Mammary epithelial cell (primary cell): Measurements from ENCODE around the gene ZNF639.

Experiments used
- EZH2 ChIP-seq: IDR thresholded peaks from 2 replicates; pipeline ENCODE4 v1.6.1; 2012; ENCODE audit warnings: low read length, inconsistent platforms, borderline replicate concordance
- TF ChIP-seq, protein P1 (sequence below), 2 donors: IDR thresholded peaks in 1 of 2; conservative IDR thresholded peaks in 1 of 2; 2 replicates each; pipeline ENCODE4 v1.5.1; 2011 to 2012; ENCODE audit warnings: inconsistent platforms in 2 of 2, low read length in 2 of 2, mild to moderate bottlenecking in 2 of 2, control low read depth in 1 of 2, low read depth in 1 of 2; ENCODE audit not compliant: insufficient read depth in 1 of 2; ENCODE audit errors: extremely low read depth in 1 of 2

DNA sequence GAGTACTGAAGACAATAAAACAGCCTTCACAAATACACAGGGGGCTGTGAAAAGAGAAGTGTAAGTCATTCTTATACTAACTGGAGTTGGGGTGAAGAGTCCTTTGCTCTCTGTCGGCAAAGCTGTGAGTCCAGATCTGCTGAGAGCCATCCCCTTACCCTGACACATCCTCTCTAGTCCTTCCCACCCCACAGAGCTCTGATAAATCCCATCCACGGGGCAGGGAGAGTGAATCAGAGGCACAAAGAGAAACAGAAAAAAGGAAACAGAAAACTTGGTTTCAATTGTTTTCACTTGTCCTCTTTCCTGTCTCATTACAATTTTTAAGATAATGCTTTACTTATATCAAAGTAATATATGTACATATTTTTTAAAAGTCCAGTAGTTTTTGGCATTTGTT, 18.2 kb upstream of the ZNF639 start:
- TF ChIP-seq, protein P1, sequence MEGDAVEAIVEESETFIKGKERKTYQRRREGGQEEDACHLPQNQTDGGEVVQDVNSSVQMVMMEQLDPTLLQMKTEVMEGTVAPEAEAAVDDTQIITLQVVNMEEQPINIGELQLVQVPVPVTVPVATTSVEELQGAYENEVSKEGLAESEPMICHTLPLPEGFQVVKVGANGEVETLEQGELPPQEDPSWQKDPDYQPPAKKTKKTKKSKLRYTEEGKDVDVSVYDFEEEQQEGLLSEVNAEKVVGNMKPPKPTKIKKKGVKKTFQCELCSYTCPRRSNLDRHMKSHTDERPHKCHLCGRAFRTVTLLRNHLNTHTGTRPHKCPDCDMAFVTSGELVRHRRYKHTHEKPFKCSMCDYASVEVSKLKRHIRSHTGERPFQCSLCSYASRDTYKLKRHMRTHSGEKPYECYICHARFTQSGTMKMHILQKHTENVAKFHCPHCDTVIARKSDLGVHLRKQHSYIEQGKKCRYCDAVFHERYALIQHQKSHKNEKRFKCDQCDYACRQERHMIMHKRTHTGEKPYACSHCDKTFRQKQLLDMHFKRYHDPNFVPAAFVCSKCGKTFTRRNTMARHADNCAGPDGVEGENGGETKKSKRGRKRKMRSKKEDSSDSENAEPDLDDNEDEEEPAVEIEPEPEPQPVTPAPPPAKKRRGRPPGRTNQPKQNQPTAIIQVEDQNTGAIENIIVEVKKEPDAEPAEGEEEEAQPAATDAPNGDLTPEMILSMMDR (conservative IDR thresholded peaks at IDR 0.05 in 1 of 2, IDR thresholded peaks at IDR 0.05 in 1 of 2; ENCODE audit: extremely low read depth in 1 of 2, insufficient read depth in 1 of 2, low read depth in 1 of 2, low read length in 2 of 2) = no peak
- TF ChIP-seq EZH2 = no peak
